IMR-90 (cell line): ENCODE data around the gene ABHD16B. TPM values are rescaled to one million over a fixed set of nuclear protein-coding genes. Genes with fewer than 3 reads are reported as not detected.

Experiments used
- ATAC-seq: fragments of 200-7000 bp; cut with Tn5 transposase; 2 replicates; pipeline ENCODE4 v1.9.1; 2020; ENCODE audit warnings: low read depth, mild to moderate bottlenecking, moderate library complexity
- BruUV-seq: library from RNA; stranded (reverse); fragments of 400-500 nt; replicated peaks from 2 replicates; lab custom pipeline; 2021; lab: Mats Ljungman, UMichigan
- CTCF ChIA-PET: fragments of 300-600 bp; formaldehyde crosslinking; extraction: SDS; loops from one replicate; lab custom pipeline; 2021; ENCODE audit warnings: antibody characterized with exemption; lab: Yijun Ruan, JAX
- POLR2A ChIA-PET: fragments of 300-600 bp; sonication (Branson Sonifier 250); formaldehyde crosslinking; loops from one replicate; lab custom pipeline; 2022; ENCODE audit warnings: antibody characterized with exemption; ENCODE audit not compliant: unreplicated experiment; lab: Charles Lee
- DNase-seq: peaks from one replicate; pipeline ENCODE4 v3.0.0; 2013
- H2AFZ ChIP-seq: replicated peaks from 2 replicates; pipeline ENCODE3; 2013; ENCODE audit warnings: low read length, mild to moderate bottlenecking; ENCODE audit not compliant: poor library complexity
- H2AK5ac ChIP-seq: 2 replicates; pipeline ENCODE4 v1.6.1; 2013; ENCODE audit warnings: low read depth, low read length, inconsistent platforms
- H2AK9ac ChIP-seq: replicated peaks from 2 replicates; pipeline ENCODE3; 2013; ENCODE audit warnings: mild to moderate bottlenecking, low read depth, low read length, moderate library complexity; ENCODE audit not compliant: poor library complexity
- H2BK120ac ChIP-seq: 2 replicates; pipeline ENCODE4 v1.6.1; 2013; ENCODE audit warnings: low read depth, low read length, inconsistent platforms
- H2BK15ac ChIP-seq: 3 replicates; pipeline ENCODE4 v1.6.1; 2013; ENCODE audit warnings: low read depth, low read length, inconsistent platforms
- H2BK20ac ChIP-seq: 2 replicates; pipeline ENCODE4 v1.6.1; 2013; ENCODE audit warnings: low read depth, mild to moderate bottlenecking, inconsistent platforms, low read length, moderate library complexity
- H2BK5ac ChIP-seq: 2 replicates; pipeline ENCODE4 v1.6.1; 2013; ENCODE audit warnings: mild to moderate bottlenecking, low read depth, low read length, inconsistent platforms; ENCODE audit not compliant: poor library complexity, severe bottlenecking
- H3K14ac ChIP-seq: replicated peaks from 2 replicates; pipeline ENCODE4 v1.6.1; 2013; ENCODE audit warnings: low read depth, low read length, inconsistent platforms
- H3K18ac ChIP-seq: 2 replicates; pipeline ENCODE4 v1.6.1; 2013; ENCODE audit warnings: low read depth, low read length, control low read depth
- H3K23ac ChIP-seq: 2 replicates; pipeline ENCODE4 v1.6.1; 2013; ENCODE audit warnings: low read depth, low read length, inconsistent platforms
- H3K27ac ChIP-seq: 2 replicates; pipeline ENCODE4 v1.5.1; 2013; ENCODE audit warnings: mild to moderate bottlenecking, control low read depth, low read length; ENCODE audit not compliant: insufficient read depth
- H3K27me3 ChIP-seq: 2 replicates; pipeline ENCODE4 v1.6.1; 2013; ENCODE audit warnings: low read length; ENCODE audit not compliant: control insufficient read depth, insufficient read depth
- H3K36me3 ChIP-seq: 2 replicates; pipeline ENCODE4 v1.6.1; 2013; ENCODE audit warnings: low read length, mixed read lengths; ENCODE audit not compliant: control insufficient read depth, insufficient read depth
- H3K4ac ChIP-seq: 2 replicates; pipeline ENCODE4 v1.6.1; 2013; ENCODE audit warnings: low read depth, low read length, inconsistent platforms
- H3K4me1 ChIP-seq: 2 replicates; pipeline ENCODE4 v1.6.1; 2013; ENCODE audit warnings: low read length, mixed read lengths; ENCODE audit not compliant: control insufficient read depth, insufficient read depth
- H3K4me2 ChIP-seq: 2 replicates; pipeline ENCODE4 v1.6.1; 2013; ENCODE audit warnings: low read depth, mild to moderate bottlenecking, control low read depth, low read length, moderate library complexity
- H3K4me3 ChIP-seq: 2 replicates; pipeline ENCODE4 v1.5.1; 2013; ENCODE audit warnings: low read depth, mild to moderate bottlenecking, control low read depth, low read length, moderate library complexity; ENCODE audit not compliant: insufficient read depth
- H3K56ac ChIP-seq: 2 replicates; pipeline ENCODE4 v1.6.1; 2013; ENCODE audit warnings: low read length, inconsistent platforms; ENCODE audit not compliant: insufficient read depth; ENCODE audit errors: extremely low read depth
- H3K79me1 ChIP-seq, 2 experiments: 2 replicates each; pipeline ENCODE4 v1.6.1; 2013; ENCODE audit warnings: low read length in 2 of 2, inconsistent platforms in 1 of 2, low read depth in 1 of 2
- H3K9ac ChIP-seq: 2 replicates; pipeline ENCODE4 v1.6.1; 2013; ENCODE audit warnings: low read depth, low read length, control low read depth
- H3K9me1 ChIP-seq: 2 replicates; pipeline ENCODE4 v1.6.1; 2013; ENCODE audit warnings: low read length, inconsistent platforms; ENCODE audit not compliant: insufficient read depth
- H3K9me3 ChIP-seq: 2 replicates; pipeline ENCODE4 v1.6.1; 2013; ENCODE audit warnings: low read length; ENCODE audit not compliant: control insufficient read depth, insufficient read depth
- H4K20me1 ChIP-seq: 2 replicates; pipeline ENCODE4 v1.6.1; 2013; ENCODE audit warnings: low read length, inconsistent platforms; ENCODE audit not compliant: insufficient read depth
- H4K5ac ChIP-seq: 2 replicates; pipeline ENCODE4 v1.6.1; 2013; ENCODE audit warnings: mild to moderate bottlenecking, low read depth, low read length, control low read depth
- H4K8ac ChIP-seq, 2 experiments: 2 replicates each; pipeline ENCODE4 v1.6.1; 2013; ENCODE audit warnings: low read depth in 2 of 2, low read length in 2 of 2, control low read depth in 1 of 2, inconsistent platforms in 1 of 2
- H4K91ac ChIP-seq: 2 replicates; pipeline ENCODE4 v1.6.1; 2013; ENCODE audit warnings: low read depth, low read length, inconsistent platforms; ENCODE audit not compliant: insufficient read depth
- BHLHE40 ChIP-seq: fragments of 150-350 bp; IDR thresholded peaks from 2 replicates; pipeline ENCODE4 v1.6.1; 2016; ENCODE audit warnings: mild to moderate bottlenecking, low read depth, low read length
- CEBPB ChIP-seq: IDR thresholded peaks from 2 replicates; pipeline ENCODE4 v1.6.1; 2012; ENCODE audit warnings: low read depth, low read length, improper control_type of control experiment
- CHD1 ChIP-seq: IDR thresholded peaks from 2 replicates; pipeline ENCODE4 v1.6.1; 2012; ENCODE audit warnings: low read depth, low read length, improper control_type of control experiment
- FOS ChIP-seq: fragments of 150-350 bp; IDR thresholded peaks from 2 replicates; pipeline ENCODE4 v1.6.1; 2016; ENCODE audit warnings: low read depth, low read length
- MAFK ChIP-seq: IDR thresholded peaks from 2 replicates; pipeline ENCODE4 v1.6.1; 2012; ENCODE audit warnings: low read depth, low read length, improper control_type of control experiment
- MXI1 ChIP-seq: IDR thresholded peaks from 2 replicates; pipeline ENCODE4 v1.6.1; 2012; ENCODE audit warnings: low read depth, mild to moderate bottlenecking, low read length, moderate library complexity, borderline replicate concordance
- RAD21 ChIP-seq: IDR thresholded peaks from 2 replicates; pipeline ENCODE4 v1.6.1; 2012; ENCODE audit warnings: low read length, improper control_type of control experiment
- RCOR1 ChIP-seq: IDR thresholded peaks from 2 replicates; pipeline ENCODE4 v1.6.1; 2012; ENCODE audit warnings: mild to moderate bottlenecking, low read length, improper control_type of control experiment; ENCODE audit not compliant: insufficient replicate concordance
- RFX5 ChIP-seq: IDR thresholded peaks from 2 replicates; pipeline ENCODE4 v1.8.0; 2012; ENCODE audit warnings: low read depth, mild to moderate bottlenecking, low read length, moderate library complexity
- WGBS, 2 experiments: methylation state at CpG; one replicate each; pipeline versions ENCODE4 v1.1.5 to v1.1.7; 2013; ENCODE audit warnings: missing lambda C conversion rate in 2 of 2; ENCODE audit not compliant: insufficient read length in 1 of 2; ENCODE audit errors: extremely low coverage in 2 of 2; 5-methylcytosine and 5-hydroxymethylcytosine counted together
- dilution Hi-C: fragments of 300-500 bp; cut with HindIII; formaldehyde crosslinking; loops from one replicate; pipeline ENCODE4 v1.14.3; 2018; ENCODE audit warnings: low sequenced_read_pairs; ENCODE audit not compliant: unreplicated experiment
- in situ Hi-C: fragments of 300-500 bp; cut with MboI; formaldehyde crosslinking; loops from 3 replicates; pipeline ENCODE4 v1.14.3; 2019; ENCODE audit warnings: low sequenced_read_pairs, inconsistent platforms, mixed read lengths
- intact Hi-C: fragments of 100-400 bp; cut with micrococcal nuclease; formaldehyde crosslinking; loops from 2 replicates; pipeline ENCODE4 v1.10.0; 2022
- polyA plus RNA-seq, 3 experiments: library from polyadenylated mRNA; depleted of rRNA; stranded (reverse); fragments of >200 nt; gene quantifications; 2 replicates each; pipeline ENCODE4 v1.2.3, GENCODE V29; 2012; ENCODE audit warnings: low replicate concordance in 1 of 3
- total RNA-seq: library from RNA; depleted of rRNA; stranded (reverse); fragments of >200 nt; gene quantifications from 2 replicates; pipeline ENCODE4 v1.2.3, GENCODE V29; 2012
- TF ChIP-seq, protein P1 (sequence below): fragments of 150-350 bp; IDR thresholded peaks from 2 replicates; pipeline ENCODE4 v1.6.1; 2017; ENCODE audit warnings: mild to moderate bottlenecking, antibody characterized with exemption, low read length, low read depth

The ABHD16B gene
- total and polyA plus RNA-seq, 2 of the 4 experiments (the other 2 are of a cell fraction): 0.05 TPM; not detected in 1

DNA sequence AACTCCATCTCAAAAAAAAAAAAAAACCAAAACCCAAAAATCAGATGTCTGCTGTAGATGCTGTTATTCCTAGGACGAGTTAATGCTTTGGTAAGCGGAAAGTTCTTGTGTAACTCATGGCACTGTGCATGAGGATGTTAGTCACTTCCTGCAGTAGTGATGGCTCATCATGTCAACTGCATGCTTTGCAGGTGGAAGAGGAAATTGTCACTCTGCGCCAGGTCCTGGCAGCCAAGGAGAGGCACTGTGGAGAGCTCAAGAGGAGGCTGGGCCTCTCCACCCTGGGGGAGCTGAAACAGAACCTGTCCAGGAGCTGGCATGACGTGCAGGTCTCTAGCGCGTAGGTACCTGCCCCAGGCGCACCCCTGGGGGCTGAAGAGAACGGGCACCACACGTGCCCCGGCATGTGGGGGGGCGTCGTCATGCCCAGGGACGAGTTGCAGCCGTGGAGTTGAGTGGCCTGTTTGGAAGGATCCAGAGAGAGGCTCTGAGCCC is 12.2 kb downstream of the ABHD16B start:
- dilution Hi-C loops: no loop called here
- Histone ChIP-seq H2AK5ac (no peak overlapping the region), H3K9me3 (no peaks in the 10 kb centered on the region), H3K27me3 (no peaks in the 10 kb centered on the region), H2BK15ac (no peak overlapping the region), H3K27ac (no peak overlapping the region; the same call in 1 of the 2 replicates), H2AK9ac (peak overlapping the region; percentile 84), H3K4me3 (no peak overlapping the region), H4K5ac (no peak overlapping the region), H4K20me1 (peaks cover 35% of the 10 kb centered on the region), H3K79me1 (peaks cover 13 to 74% of the 10 kb centered on the region in 2 experiments; a peak in 3 of 4 replicates), H4K91ac (no peak overlapping the region), H2BK120ac (no peak overlapping the region; the same call in 1 of the 2 replicates), H3K56ac (no peak overlapping the region), H3K14ac (no peak overlapping the region), H3K4ac (0 out of 2 replicates have a peak overlapping the region, but pooled peaks have one; percentile 7), H3K36me3 (peaks cover 70% of the 10 kb centered on the region), H3K4me2 (no peak overlapping the region), H2BK20ac (0 out of 2 replicates have a peak overlapping the region, but pooled peaks have one; percentile 3), H3K18ac (no peak overlapping the region), H2BK5ac (peak overlapping the region; percentile 70), H3K23ac (no peak overlapping the region), H3K9ac (no peak overlapping the region), H3K9me1 (peaks cover 8% of the 10 kb centered on the region; the same call in 1 of the 2 replicates), H2AFZ (peak overlapping the region; percentile 40), H4K8ac (no peak overlapping the region; a peak in 1 of 4 replicates), H3K4me1 (peaks cover 2% of the 10 kb centered on the region; the same call in 1 of the 2 replicates)
- BruUV-seq: no TSS peak
- in situ Hi-C loops: no loop called here
- peak; percentile 36; the same call in 1 of the 2 replicates for TF ChIP-seq FOS
- peak; percentile 84 for TF ChIP-seq MXI1
- TF ChIP-seq CEBPB: peak; percentile 92
- no peak for TF ChIP-seq RCOR1
- no peak for TF ChIP-seq RFX5
- peak; percentile 42; the same call in 1 of the 2 replicates for TF ChIP-seq BHLHE40
- TF ChIP-seq MAFK: peak; percentile 86
- TF ChIP-seq CHD1: no peak
- no peak for TF ChIP-seq RAD21
- TF ChIP-seq, protein P1, sequence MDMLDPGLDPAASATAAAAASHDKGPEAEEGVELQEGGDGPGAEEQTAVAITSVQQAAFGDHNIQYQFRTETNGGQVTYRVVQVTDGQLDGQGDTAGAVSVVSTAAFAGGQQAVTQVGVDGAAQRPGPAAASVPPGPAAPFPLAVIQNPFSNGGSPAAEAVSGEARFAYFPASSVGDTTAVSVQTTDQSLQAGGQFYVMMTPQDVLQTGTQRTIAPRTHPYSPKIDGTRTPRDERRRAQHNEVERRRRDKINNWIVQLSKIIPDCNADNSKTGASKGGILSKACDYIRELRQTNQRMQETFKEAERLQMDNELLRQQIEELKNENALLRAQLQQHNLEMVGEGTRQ: no peak
- POLR2A ChIA-PET: no interaction called here
- WGBS, 2 experiments: 82% methylated on average over 11 of the region's 14 CpGs; no CpG with 5 or more reads in 1 of the 2 experiments
- intact Hi-C loops: no loop called here
- ATAC-seq (peak; percentile 61), DNase-seq (peak; percentile 92)
- CTCF ChIA-PET: no interaction called here
